PFSK-1 (cell line): Measurements from ENCODE around the gene CCR3.

ENCODE experiments used
- FOXP2 ChIP-seq: optimal IDR thresholded peaks from 2 replicates; pipeline ENCODE3; 2011; ENCODE audit warnings: borderline replicate concordance, control low read depth, inconsistent platforms; ENCODE audit not compliant: insufficient read depth; ENCODE audit errors: extremely low read length, extremely low read depth
- POLR2AphosphoS5 ChIP-seq: IDR thresholded peaks from 2 replicates; pipeline ENCODE4 v1.6.1; 2012; ENCODE audit warnings: low read depth, mild to moderate bottlenecking, control low read depth, low read length, moderate library complexity
- SIN3A ChIP-seq: IDR thresholded peaks from 2 replicates; pipeline ENCODE4 v1.6.1; 2012; ENCODE audit warnings: mild to moderate bottlenecking, low read length, moderate library complexity, borderline replicate concordance; ENCODE audit not compliant: insufficient read depth
- TAF1 ChIP-seq: IDR thresholded peaks from 2 replicates; pipeline ENCODE4 v1.6.1; 2012; ENCODE audit warnings: low read length, control low read depth, borderline replicate concordance; ENCODE audit not compliant: insufficient read depth
- TF ChIP-seq, protein P1 (sequence below), 2 experiments: IDR thresholded peaks; 2 replicates each; pipeline versions ENCODE4 v1.6.1 to v1.8.0; 2011 to 2012; ENCODE audit warnings: low read depth in 2 of 2, low read length in 2 of 2, control low read depth in 1 of 2, inconsistent platforms in 1 of 2, mild to moderate bottlenecking in 1 of 2, moderate library complexity in 1 of 2; ENCODE audit not compliant: insufficient read depth in 1 of 2

The CCR3 gene

DNA sequence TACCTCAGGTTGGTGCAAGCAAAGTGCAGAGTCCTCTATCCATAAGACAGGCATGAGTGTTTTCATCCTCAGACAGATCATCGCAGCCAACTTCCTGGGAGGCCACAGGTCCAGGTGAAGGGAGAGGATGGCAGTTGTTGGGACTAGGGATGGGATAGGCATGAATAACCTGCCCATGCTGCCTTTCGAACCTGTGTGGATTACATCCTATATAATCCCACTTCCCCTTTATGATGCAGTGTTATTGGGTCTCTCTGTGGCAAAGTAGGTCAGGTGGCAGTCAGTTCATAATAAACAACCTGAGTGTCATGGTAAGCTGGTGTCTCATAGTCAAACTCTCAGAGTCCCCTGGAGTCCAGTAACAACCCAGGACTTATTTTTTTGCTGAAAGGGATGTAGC is 40.4 kb downstream of the CCR3 start:
- TF ChIP-seq POLR2AphosphoS5 (no peak), SIN3A (no peak), TAF1 (no peak), FOXP2 (no peak)
- TF ChIP-seq, protein P1, sequence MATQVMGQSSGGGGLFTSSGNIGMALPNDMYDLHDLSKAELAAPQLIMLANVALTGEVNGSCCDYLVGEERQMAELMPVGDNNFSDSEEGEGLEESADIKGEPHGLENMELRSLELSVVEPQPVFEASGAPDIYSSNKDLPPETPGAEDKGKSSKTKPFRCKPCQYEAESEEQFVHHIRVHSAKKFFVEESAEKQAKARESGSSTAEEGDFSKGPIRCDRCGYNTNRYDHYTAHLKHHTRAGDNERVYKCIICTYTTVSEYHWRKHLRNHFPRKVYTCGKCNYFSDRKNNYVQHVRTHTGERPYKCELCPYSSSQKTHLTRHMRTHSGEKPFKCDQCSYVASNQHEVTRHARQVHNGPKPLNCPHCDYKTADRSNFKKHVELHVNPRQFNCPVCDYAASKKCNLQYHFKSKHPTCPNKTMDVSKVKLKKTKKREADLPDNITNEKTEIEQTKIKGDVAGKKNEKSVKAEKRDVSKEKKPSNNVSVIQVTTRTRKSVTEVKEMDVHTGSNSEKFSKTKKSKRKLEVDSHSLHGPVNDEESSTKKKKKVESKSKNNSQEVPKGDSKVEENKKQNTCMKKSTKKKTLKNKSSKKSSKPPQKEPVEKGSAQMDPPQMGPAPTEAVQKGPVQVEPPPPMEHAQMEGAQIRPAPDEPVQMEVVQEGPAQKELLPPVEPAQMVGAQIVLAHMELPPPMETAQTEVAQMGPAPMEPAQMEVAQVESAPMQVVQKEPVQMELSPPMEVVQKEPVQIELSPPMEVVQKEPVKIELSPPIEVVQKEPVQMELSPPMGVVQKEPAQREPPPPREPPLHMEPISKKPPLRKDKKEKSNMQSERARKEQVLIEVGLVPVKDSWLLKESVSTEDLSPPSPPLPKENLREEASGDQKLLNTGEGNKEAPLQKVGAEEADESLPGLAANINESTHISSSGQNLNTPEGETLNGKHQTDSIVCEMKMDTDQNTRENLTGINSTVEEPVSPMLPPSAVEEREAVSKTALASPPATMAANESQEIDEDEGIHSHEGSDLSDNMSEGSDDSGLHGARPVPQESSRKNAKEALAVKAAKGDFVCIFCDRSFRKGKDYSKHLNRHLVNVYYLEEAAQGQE (IDR thresholded peaks at IDR 0.05; ENCODE audit: insufficient read depth in 1 of 2, low read depth in 2 of 2, low read length in 2 of 2): no peak

DNA sequence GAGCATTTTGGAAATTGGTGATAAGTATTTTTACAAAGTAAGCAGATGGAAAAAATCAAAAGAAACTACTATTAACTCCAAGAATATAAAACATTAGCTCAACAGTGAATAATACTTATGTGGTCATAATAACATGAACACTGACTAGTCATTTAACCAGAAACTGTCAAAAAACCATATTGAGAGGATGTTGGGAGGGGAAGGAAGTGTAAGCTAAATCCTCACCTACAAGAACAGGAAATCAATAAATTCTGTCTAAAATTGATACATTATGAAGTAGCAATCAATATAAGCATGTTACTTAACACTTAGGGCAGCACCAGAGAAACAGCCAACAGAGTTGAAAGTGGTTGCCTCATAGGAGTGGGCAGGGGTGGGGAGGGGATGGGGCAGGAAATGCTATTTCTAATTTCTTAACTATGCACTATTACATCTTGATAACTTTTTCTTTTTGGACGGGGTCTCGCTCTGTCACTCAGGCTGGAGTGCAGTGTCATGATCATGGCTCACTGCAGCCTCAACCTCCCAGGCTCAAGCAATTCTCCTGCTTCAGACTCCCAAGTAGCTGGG is 41.7 kb downstream of the CCR3 start:
- TF ChIP-seq SIN3A (no peak), FOXP2 (no peak), TAF1 (no peak), POLR2AphosphoS5 (no peak)
- TF ChIP-seq, protein P1 (IDR thresholded peaks at IDR 0.05; ENCODE audit: insufficient read depth in 1 of 2, low read depth in 2 of 2, low read length in 2 of 2): no peak

DNA sequence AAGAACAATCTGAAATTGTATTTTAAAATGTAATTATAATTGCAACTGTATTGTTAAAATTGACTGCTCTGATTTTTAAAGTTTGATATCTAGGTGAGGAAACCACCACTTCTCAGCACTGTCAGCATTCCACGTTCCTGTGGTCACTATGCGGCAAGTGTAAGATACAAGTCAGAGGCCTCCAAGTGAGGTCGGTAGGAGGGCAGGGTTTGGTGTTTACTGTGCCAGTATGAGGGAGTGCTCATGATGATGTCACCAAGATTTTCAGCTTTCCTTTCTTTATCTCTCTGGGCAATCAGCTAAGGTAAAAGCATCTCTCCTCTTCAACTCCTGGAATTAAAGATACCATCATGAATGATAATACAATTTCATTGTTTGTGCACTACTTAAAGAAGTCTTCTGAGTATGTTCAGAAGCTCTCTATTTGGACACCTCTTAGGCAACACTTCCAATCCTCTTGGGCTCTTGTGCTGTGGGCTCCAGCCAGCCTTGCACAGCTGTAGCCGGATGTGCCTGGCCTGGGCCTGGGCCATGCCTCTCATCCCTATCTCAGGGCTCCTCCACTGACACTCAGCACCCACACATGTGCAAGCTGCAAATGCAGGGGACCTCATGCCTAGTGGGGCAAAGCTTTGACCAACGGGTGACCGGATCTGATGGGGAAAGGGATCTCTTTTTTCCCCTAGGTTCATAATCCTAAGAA is 42.9 kb downstream of the CCR3 start:
- no peak for TF ChIP-seq POLR2AphosphoS5
- TF ChIP-seq, protein P1 (IDR thresholded peaks at IDR 0.05; ENCODE audit: insufficient read depth in 1 of 2, low read depth in 2 of 2, low read length in 2 of 2): no peak
- TF ChIP-seq SIN3A: no peak
- no peak for TF ChIP-seq TAF1
- no peak for TF ChIP-seq FOXP2

DNA sequence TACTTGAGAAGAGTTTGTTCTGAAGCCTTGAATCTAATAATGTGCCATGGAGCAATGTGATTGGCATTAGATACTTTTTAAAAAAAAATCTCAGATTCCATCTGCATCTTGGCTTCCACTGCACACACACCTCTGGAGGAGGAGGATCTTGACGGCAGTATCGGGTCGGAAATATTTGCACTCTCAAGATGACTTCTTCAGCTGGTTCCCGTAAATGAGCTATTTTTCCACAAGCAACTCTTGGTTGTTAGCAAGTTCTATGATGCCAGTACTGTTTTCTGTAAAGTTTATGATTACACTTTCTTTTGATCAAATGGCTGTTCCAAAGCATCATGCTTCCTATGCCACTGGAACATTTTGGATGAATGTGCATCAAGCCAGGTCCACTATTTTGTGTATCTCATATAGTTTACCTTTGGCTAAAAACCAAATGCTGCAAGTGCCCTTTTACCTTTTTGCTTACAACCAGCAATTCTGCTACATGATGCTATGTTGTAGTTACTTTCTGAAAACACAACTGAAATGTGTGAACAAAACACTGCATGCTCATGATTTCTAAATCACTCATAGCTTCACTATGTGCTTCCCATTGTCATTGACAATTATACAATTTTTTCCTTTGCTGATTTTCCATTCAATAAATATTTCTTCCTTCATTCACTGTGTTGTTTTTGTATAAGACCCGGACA is 43.8 kb downstream of the CCR3 start:
- TF ChIP-seq SIN3A (no peak), TAF1 (no peak), POLR2AphosphoS5 (no peak), FOXP2 (no peak)
- TF ChIP-seq, protein P1 (IDR thresholded peaks at IDR 0.05; ENCODE audit: insufficient read depth in 1 of 2, low read depth in 2 of 2, low read length in 2 of 2): no peak
